Muscle of leg (tissue), 11 donors: Measurements from ENCODE around the gene GLYATL3. TPM values are rescaled to one million over a fixed set of nuclear protein-coding genes. Genes with fewer than 3 reads are reported as not detected.
A peak's percentile ranks its signal among the peaks of the same experiment; 100 is the strongest.

Experiments
- DNase-seq: peaks from one replicate; pipeline ENCODE4 v3.0.0; 2013
- H3K27ac ChIP-seq: one replicate; pipeline ENCODE4 v1.5.1; 2013; ENCODE audit warnings: mild to moderate bottlenecking, low read length, control low read depth
- H3K27me3 ChIP-seq: one replicate; pipeline ENCODE4 v1.6.1; 2013; ENCODE audit warnings: low read length; ENCODE audit not compliant: control insufficient read depth, insufficient read depth
- H3K36me3 ChIP-seq: one replicate; pipeline ENCODE4 v1.6.1; 2013; ENCODE audit warnings: low read length; ENCODE audit not compliant: control insufficient read depth, insufficient read depth
- H3K4me1 ChIP-seq: one replicate; pipeline ENCODE4 v1.6.1; 2013; ENCODE audit warnings: low read length; ENCODE audit not compliant: control insufficient read depth, insufficient read depth
- H3K4me3 ChIP-seq: one replicate; pipeline ENCODE4 v1.5.1; 2013; ENCODE audit warnings: low read length, control low read depth
- H3K9me3 ChIP-seq: replicated peaks from 2 replicates; pipeline ENCODE4 v1.6.1; 2013; ENCODE audit warnings: low read depth, low read length; ENCODE audit not compliant: control insufficient read depth
- WGBS: methylation state at CpG from one replicate; pipeline ENCODE4 v1.1.5; 2013; ENCODE audit warnings: missing lambda C conversion rate; ENCODE audit not compliant: insufficient coverage; 5-methylcytosine and 5-hydroxymethylcytosine counted together
- polyA plus RNA-seq, 8 donors: library from polyadenylated mRNA; unstranded; fragments of 120-200 nt; gene quantifications; one replicate each; pipeline versions ENCODE4 v1.2.1 to v1.2.3, GENCODE V29; 2013; ENCODE audit warnings: inconsistent platforms in 1 of 8, low replicate concordance in 1 of 8; ENCODE audit not compliant: insufficient read length in 8 of 8, insufficient read depth in 1 of 8
- total RNA-seq: library from RNA; stranded (reverse); fragments of 120-200 nt; gene quantifications from one replicate; pipeline ENCODE4 v1.2.4, GENCODE V29; 2013

Gene GLYATL3
- total and polyA plus RNA-seq, 9 donors = 0.11 TPM; not detected in 8

DNA sequence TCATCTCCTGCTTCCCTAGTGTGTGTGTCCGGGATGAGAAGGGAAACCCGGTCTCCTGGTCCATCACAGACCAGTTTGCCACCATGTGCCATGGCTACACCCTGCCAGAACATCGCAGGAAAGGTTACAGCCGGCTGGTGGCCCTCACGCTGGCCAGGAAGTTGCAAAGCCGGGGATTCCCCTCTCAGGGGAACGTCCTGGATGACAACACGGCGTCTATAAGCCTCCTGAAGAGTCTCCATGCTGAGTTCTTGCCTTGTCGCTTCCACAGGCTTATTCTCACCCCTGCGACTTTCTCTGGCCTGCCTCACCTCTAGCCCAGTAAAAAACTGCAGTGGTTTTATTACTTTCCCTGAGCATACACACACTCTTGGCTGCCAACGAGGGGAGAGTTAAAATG, 26.9 kb downstream of the GLYATL3 start:
- no peak overlapping the region for H3K4me3 ChIP-seq
- no peak overlapping the region for H3K27ac ChIP-seq
- no peaks in the 10 kb centered on the region for H3K36me3 ChIP-seq
- H3K4me1 ChIP-seq = no peaks in the 10 kb centered on the region
- WGBS = 75% methylated on average over 9 of the region's 12 CpGs
- no peaks in the 10 kb centered on the region for H3K27me3 ChIP-seq
- no peak for DNase-seq
- no peaks in the 10 kb centered on the region for H3K9me3 ChIP-seq

DNA sequence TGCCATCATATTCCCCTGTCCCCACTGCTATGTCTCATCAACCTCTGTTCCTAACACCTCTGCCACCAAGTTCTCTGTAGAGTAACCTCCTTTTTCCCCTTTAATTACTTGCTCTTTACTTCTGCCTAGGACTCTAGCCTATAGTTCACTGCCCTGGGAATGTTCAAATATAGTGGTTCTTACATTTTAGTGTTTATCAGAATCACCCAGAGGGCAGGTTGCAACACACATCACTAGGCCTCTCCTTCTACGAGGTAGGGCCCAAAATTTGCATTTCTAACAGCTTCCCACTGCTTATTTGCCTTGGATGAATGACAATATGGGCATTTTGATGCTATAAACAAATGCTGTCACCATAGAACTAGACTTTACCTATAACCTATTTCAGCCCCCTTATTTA, 27.6 kb downstream of the GLYATL3 start:
- WGBS = no CpG with 5 or more reads among the region's 1 CpG
- no peaks in the 10 kb centered on the region for H3K9me3 ChIP-seq
- no peaks in the 10 kb centered on the region for H3K27me3 ChIP-seq

DNA sequence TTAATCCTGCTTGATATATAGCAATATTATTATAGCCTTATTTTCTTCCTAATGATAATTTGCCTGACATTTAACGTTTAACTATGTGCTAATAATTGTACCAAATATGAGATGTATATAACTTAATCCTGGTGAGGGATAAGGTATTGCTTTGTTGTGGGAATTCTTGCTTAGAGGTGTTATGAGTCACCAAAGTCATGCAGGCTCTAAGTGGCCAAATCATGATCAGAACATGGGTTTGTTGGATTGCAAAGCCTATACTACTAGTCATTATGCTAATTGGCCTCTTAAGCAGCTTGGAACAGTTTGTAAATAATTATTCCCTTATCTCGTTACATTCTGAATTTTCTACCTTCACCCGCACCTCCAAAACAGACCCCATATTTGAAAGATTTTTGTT, 28.8 kb downstream of the GLYATL3 start:
- no peak overlapping the region for H3K4me3 ChIP-seq
- no peak overlapping the region for H3K27ac ChIP-seq
- DNase-seq = no peak
- H3K4me1 ChIP-seq = no peaks in the 10 kb centered on the region
- no peaks in the 10 kb centered on the region for H3K36me3 ChIP-seq
- WGBS = no CpG with 5 or more reads among the region's 3 CpGs
- no peaks in the 10 kb centered on the region for H3K9me3 ChIP-seq
- no peaks in the 10 kb centered on the region for H3K27me3 ChIP-seq

More for the DNA sequence above, 27.6 kb downstream of the GLYATL3 start:
- Histone ChIP-seq H3K27ac (no peak overlapping the region), H3K36me3 (no peaks in the 10 kb centered on the region), H3K4me3 (no peak overlapping the region), H3K4me1 (no peaks in the 10 kb centered on the region)
- DNase-seq = no peak

DNA sequence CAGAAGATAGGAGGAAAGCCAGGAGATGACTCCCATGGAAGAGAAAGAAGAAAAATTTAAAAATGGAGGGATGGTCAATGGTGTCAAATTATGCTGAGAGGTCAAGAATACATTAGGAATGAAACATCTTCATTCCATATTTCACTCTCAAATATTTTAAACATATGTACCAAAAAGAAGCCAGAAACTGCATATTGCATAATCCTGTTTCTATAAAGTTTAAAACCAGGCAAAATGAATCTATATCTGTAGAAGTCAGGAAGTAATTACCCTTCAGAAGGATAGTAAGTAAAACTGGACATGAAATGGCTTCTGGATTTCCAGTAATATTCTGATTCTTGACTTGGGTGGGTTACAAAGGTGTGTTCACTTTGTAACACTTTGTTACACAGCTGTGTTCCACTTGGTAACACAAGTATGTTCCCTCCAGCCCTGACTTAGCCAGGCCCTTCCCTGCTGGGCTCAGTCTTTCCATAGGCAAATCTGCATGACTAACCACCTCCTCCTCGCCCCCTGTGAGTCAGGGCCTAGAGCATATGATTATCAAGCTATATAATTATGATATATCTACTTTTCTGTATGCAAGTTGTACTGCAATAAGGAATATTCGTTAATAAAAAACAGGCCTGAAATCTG, 30.5 kb downstream of the GLYATL3 start:
- H3K4me1 ChIP-seq = no peaks in the 10 kb centered on the region
- WGBS = no CpG with 5 or more reads among the region's 2 CpGs
- no peak for DNase-seq
- no peaks in the 10 kb centered on the region for H3K36me3 ChIP-seq
- H3K27ac ChIP-seq = no peak overlapping the region
- H3K9me3 ChIP-seq = no peaks in the 10 kb centered on the region
- no peaks in the 10 kb centered on the region for H3K27me3 ChIP-seq
- no peak overlapping the region for H3K4me3 ChIP-seq

DNA sequence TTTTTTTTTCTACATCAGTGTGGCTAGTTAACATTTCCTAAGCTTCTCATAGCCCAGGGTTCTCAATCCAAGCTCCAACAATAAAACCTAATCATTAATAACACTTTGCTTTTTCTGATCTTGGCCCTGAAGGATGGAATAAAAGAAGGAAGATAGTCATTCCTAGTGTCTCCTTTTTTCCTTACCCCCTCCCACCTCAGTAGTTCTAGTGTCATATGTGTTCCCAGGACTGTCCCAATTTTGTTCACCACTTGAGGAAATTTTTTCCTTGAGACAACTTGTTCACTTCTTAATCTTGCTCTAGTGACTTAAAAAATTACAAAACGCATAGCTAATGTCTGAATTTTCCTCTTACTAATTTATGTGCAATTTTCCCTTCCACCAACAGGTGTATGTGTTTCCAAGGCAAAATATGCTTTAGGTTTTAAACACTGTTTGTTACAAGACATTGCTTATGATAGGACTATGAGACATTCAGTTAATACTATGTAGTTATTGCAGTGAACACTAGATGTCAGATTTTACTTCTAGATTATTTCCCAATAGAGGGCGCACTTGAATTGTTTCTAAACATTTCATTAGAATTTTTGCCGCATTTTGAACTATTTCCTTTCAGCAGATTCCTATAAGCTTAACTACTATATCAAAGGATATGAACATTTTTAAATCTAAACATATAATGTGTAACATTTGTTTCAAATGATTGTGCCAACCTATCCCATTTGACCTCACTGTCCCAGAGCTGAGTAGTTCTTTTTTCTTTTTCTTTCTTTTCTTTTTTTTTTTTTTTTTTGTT, 32.2 kb downstream of the GLYATL3 start:
- DNase-seq = peak; percentile 73
- Histone ChIP-seq H3K4me3 (no peak overlapping the region), H3K4me1 (no peaks in the 10 kb centered on the region), H3K27me3 (no peaks in the 10 kb centered on the region), H3K9me3 (no peaks in the 10 kb centered on the region), H3K36me3 (no peaks in the 10 kb centered on the region), H3K27ac (no peak overlapping the region)
- WGBS = no CpG with 5 or more reads among the region's 3 CpGs

DNA sequence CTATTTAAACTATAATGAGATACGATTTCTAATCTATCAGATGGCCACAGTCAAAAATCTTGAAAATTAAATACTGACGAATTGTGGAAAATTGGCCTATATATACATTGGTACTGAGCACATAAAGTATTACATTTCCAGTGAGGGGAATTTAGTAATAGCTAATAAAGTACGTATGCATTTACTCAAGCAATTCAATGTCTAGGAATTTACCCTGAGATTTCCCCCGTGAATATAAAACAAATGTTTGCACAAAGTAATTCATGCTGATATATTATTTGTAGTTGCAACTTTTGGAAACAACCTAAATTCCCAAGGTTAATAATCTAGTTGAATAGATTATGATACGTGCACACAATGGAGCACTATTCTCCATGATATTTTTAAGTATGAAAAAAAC, 36.1 kb downstream of the GLYATL3 start:
- no peak overlapping the region for H3K27ac ChIP-seq
- no CpG with 5 or more reads among the region's 5 CpGs for WGBS

DNA sequence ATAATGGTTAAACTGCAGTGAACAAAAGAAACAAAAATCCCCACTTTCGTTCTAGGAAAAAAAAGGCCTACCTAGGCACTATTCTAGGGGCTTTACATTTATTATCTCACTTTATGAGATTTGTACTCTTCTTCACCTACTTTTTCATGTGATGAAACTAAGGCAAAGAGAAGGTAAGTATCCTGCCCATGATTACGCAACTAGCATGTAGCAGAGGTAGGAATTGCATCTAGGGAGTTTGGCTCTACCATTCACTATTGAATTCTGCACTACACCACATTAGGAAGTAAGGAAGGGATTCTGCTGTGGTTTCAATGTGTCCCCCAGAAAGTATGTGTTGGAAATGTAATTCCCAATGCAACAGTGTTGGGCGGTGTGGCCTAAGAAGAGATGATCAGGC, 39.4 kb downstream of the GLYATL3 start:
- Histone ChIP-seq H3K27ac (no peak overlapping the region), H3K4me3 (no peak overlapping the region), H3K36me3 (no peaks in the 10 kb centered on the region), H3K9me3 (no peaks in the 10 kb centered on the region), H3K27me3 (no peaks in the 10 kb centered on the region), H3K4me1 (no peaks in the 10 kb centered on the region)
- DNase-seq = no peak
- 88% methylated on average over 1 of the region's 3 CpGs for WGBS

More for the DNA sequence above, 36.1 kb downstream of the GLYATL3 start:
- no peak for DNase-seq
- no peak overlapping the region for H3K4me3 ChIP-seq
- H3K4me1 ChIP-seq = no peaks in the 10 kb centered on the region
- H3K36me3 ChIP-seq = no peaks in the 10 kb centered on the region
- H3K27me3 ChIP-seq = no peaks in the 10 kb centered on the region
- no peaks in the 10 kb centered on the region for H3K9me3 ChIP-seq

DNA sequence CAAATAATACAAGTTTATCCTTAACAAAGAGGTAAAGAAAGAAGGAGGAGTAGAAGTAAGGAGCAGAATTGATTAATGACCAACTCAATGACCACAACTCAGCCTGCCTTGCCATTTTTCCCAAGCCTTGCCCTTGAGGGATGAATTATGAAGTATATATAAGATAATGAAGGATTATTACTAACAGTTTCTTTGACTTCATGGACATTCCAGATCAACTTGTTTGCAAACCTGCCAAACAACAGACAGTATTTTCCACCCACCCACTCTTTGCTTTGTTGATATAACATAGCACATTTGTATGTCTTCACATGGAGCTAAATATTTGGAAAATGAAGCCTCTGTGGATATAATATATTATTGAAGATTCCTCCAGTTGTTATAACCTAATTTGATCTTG, 40.9 kb downstream of the GLYATL3 start:
- Histone ChIP-seq H3K36me3 (no peaks in the 10 kb centered on the region), H3K27me3 (no peaks in the 10 kb centered on the region), H3K9me3 (no peaks in the 10 kb centered on the region), H3K27ac (no peak overlapping the region), H3K4me3 (no peak overlapping the region), H3K4me1 (no peaks in the 10 kb centered on the region)
- DNase-seq = no peak

DNA sequence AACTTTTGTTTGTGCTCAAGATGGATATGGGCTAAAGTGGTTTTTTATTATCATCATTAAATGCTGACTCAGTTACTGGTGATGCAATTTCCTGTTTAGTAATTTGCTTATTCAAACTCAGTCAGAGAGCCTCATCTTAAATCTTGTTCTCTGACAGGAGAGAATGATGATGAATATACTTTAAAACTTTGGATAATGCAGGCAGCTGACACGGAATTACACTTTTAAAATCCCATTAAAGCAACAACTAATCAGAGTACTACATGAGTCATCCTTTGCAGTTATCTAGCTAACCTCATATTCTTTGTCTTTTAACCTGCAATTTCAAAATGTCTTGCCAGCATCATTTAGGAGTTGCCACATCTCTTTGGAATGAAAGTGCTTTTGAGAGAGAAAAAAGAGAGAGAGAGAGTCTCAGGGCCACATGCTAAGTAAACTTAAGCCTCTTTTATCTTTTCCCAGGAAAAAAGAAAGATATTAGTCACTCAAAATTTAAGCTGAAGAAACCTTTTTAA, 41.5 kb downstream of the GLYATL3 start:
- DNase-seq = no peak
- no peaks in the 10 kb centered on the region for H3K9me3 ChIP-seq
- H3K27ac ChIP-seq = no peak overlapping the region
- no peaks in the 10 kb centered on the region for H3K4me1 ChIP-seq
- WGBS = 20% methylated on average over 1 of the region's 1 CpG
- H3K4me3 ChIP-seq = no peak overlapping the region
- no peaks in the 10 kb centered on the region for H3K27me3 ChIP-seq
- no peaks in the 10 kb centered on the region for H3K36me3 ChIP-seq

DNA sequence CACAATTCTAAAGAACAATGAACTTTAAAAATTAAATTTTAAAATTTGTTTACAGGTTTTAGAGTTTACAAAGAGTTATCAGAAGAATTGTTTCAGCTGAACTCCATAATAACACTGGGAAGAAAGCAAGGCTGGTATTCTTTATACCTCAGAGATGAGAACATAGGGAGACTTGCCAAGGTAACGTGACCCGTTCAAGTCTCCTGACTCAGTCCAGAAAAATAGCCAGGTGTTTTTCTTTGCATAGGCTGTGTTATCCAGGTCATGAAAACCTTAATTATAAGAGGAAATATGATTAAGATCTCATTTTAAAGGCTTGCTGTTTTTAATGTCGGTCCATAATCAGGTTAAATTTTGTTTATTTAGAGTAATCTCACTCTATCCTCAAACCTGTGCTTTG, 42.2 kb downstream of the GLYATL3 start:
- Histone ChIP-seq H3K27ac (no peak overlapping the region), H3K4me1 (no peaks in the 10 kb centered on the region), H3K9me3 (no peaks in the 10 kb centered on the region), H3K4me3 (no peak overlapping the region), H3K36me3 (no peaks in the 10 kb centered on the region), H3K27me3 (no peaks in the 10 kb centered on the region)
- no peak for DNase-seq
- WGBS = no CpG with 5 or more reads among the region's 3 CpGs
